Suprapubic skin (tissue), 4 donors: ENCODE results near the gene C1QL4.

ENCODE experiments used
- CTCF ChIP-seq, 2 donors: fragments of 200-600 bp in 1 of 2; fragments of 450-650 bp in 1 of 2; sonication (generic) in 1 of 2; IDR thresholded peaks; one replicate each; pipeline ENCODE4 v1.5.1; 2016 to 2019; ENCODE audit warnings: antibody characterized with exemption in 2 of 2, mild to moderate bottlenecking in 1 of 2, moderate library complexity in 1 of 2
- POLR2A ChIP-seq, 2 donors: fragments of 450-650 bp; IDR thresholded peaks; one replicate each; pipeline ENCODE4 v1.6.1; 2017; ENCODE audit warnings: antibody characterized with exemption in 2 of 2, mild to moderate bottlenecking in 2 of 2, moderate library complexity in 2 of 2
- POLR2AphosphoS5 ChIP-seq, 3 donors: sonication (generic); formaldehyde crosslinking; IDR thresholded peaks; one replicate each; pipeline ENCODE4 v1.6.1; 2017; ENCODE audit warnings: antibody characterized with exemption in 3 of 3

GRCh38 chr12:49327887-49328286 is 9.1 kb downstream of the C1QL4 start:
- TF ChIP-seq CTCF (IDR thresholded peaks at IDR 0.05) (no peak), POLR2A (IDR thresholded peaks at IDR 0.05) (no peak), POLR2AphosphoS5 (IDR thresholded peaks at IDR 0.05) (no peak)
